Caki2 (cell line): ENCODE data around the gene KDM1B. TPM values are rescaled to one million over a fixed set of nuclear protein-coding genes. Genes with fewer than 3 reads are reported as not detected.
A peak's percentile ranks its signal among the peaks of the same experiment; 100 is the strongest.

Experiments
- DNase-seq: peaks from one replicate; pipeline ENCODE4 v3.0.0-alpha.2; 2015; ENCODE audit warnings: low read depth
- in situ Hi-C: cut with HindIII; loops from 2 replicates; pipeline ENCODE4 v1.10.0; 2016; ENCODE audit warnings: low sequenced_read_pairs, low pct_unique_long_range_greater_than_20kb, mixed read lengths
- total RNA-seq: library from RNA; depleted of rRNA; stranded (reverse); fragments of >200 nt; shearing (Covaris generic); gene quantifications from 2 replicates; pipeline ENCODE4 v1.2.3, GENCODE V29; 2014; ENCODE audit warnings: low replicate concordance

KDM1B gene
- total RNA-seq, 1 experiment from 2014 or later: 11.6 TPM

DNA sequence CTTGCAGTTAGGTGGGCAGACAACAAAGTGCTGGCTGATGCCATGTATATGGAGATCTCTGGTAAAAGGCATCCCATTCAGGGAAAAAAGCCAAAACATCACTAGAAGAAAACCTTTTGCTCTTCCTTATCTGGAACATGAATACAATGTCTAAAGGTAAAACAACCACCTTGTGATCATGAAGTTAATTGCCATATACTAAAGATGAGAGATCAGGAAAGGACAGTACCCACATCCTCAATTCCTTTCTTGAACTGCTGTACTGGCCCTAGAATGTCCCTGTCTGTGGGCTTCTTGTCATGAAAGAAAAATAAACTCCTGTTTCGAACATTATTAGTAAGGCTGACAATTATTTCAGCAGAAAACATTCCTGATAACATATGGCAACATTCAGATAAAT, 89.9 kb downstream of the KDM1B start:
- DNase-seq: no peak

DNA sequence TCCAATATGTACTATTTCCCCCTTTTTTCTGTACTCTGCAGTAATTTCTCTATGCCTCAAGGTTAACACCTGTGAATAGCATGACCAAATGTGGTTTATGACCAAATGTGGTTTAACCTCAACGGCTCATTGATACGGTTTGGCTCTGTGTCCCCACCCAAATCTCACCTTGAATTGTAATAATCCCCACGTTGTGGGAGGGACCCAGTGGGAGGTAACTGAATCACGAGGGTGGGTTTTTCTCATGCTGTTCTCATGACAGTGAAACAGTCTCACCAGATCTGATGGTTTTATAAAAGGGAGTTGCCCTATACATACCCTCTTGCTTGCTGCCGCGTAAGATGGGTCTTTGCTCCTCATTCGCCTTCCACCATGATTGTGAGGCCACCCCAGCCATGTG, 90.4 kb downstream of the KDM1B start:
- in situ Hi-C loops: no loop called here

More for the DNA sequence above, 89.9 kb downstream of the KDM1B start:
- in situ Hi-C loops: no loop called here

DNA sequence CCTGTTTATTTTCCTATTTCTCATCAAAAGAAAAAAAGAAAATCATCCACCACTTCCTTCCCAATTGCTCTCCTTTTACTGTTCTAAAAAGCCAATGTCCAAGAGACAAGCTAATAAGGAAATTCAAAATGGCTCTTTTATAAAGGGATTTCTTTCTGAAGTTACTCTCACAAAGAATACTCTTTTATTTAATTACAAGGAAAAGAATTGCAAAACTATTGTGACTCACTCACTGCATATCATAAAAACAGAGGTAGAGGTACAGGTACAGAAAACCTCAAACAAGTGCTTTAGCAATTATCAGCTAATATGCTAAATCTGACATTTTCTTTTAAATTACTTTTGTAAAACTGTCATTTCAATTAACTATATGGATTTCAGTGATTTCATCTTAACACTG, 91.0 kb downstream of the KDM1B start:
- in situ Hi-C loops: no loop called here

More for the DNA sequence above, 90.4 kb downstream of the KDM1B start:
- no peak for DNase-seq

GRCh38 chr6:18247002-18247401, 91.8 kb downstream of the KDM1B start:
- in situ Hi-C loops: no loop called here
- DNase-seq: no peak

More for the DNA sequence above, 91.0 kb downstream of the KDM1B start:
- no peak for DNase-seq

DNA sequence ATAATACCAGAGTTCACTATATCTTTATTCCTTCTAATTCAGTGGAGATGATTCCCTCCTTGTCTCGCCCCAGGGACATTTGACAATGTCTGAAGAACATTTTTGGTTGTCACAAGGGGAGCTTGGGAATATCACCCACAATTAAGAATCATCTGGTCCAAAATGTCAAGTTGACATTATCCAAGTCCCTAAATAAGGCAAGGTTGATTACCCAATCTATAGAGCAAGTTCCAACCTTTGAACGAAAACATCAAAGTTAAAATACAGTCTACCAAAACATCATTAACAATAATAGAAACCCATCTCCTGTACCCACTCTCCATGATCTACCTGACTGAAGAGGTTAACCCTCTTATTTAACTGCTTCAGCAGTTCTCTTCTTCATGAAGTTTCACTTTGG, 93.5 kb downstream of the KDM1B start:
- in situ Hi-C loops: no loop called here
- DNase-seq: no peak

- DNase-seq: no peak
- in situ Hi-C loops: no loop called here
Observed at GRCh38 chr6:18249271-18249670, 94.0 kb downstream of the KDM1B start.

GRCh38 chr6:18253635-18254034, 98.4 kb downstream of the KDM1B start:
- in situ Hi-C loops: no loop called here
- DNase-seq: no peak

DNA sequence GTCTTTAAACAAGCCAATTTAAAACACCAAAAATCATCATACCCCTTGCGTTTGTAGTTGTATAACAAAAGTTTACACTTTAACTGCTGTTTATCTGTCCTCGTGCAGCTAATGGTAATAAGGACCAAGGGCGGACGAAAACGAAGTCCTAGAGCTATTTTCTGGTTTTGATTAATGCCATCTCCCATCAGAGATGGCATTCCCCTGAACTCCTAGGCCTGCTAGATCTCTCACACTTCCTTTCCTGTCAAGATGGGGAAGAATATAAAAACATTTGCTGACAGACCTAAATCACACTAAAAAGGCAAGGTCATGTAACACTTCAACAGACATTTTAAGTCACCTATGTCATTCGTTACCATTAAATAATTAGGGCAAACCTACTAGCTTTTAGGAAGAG, 99.6 kb downstream of the KDM1B start:
- DNase-seq: no peak
- in situ Hi-C loops: no loop called here

- no peak for DNase-seq
- in situ Hi-C loops: no loop called here
Observed at GRCh38 chr6:18259675-18260447, 104.6 kb downstream of the KDM1B start.

GRCh38 chr6:18260448-18261106, 105.4 kb downstream of the KDM1B start:
- in situ Hi-C loops: no loop called here
- peak; percentile 51 for DNase-seq

DNA sequence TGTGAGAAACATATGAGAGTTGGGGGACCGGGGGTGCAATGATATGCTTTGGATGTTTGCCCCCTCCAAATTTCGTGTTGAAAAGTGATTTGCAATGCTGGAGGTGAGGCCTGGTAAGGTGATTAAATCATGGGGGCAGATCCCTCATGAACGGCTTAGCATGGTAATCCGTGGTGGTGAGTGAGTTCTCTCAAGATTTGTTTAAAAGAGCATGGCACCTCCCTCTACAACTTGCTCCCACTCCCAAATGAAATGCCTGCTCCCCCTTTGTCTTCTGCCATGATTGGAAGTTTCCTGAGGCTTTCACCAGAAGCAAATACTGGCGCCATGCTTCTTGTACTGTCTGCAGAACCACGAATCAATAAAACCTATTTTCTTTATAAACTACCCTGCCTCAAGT, 106.7 kb downstream of the KDM1B start:
- in situ Hi-C loops: no loop called here
- no peak for DNase-seq

DNA sequence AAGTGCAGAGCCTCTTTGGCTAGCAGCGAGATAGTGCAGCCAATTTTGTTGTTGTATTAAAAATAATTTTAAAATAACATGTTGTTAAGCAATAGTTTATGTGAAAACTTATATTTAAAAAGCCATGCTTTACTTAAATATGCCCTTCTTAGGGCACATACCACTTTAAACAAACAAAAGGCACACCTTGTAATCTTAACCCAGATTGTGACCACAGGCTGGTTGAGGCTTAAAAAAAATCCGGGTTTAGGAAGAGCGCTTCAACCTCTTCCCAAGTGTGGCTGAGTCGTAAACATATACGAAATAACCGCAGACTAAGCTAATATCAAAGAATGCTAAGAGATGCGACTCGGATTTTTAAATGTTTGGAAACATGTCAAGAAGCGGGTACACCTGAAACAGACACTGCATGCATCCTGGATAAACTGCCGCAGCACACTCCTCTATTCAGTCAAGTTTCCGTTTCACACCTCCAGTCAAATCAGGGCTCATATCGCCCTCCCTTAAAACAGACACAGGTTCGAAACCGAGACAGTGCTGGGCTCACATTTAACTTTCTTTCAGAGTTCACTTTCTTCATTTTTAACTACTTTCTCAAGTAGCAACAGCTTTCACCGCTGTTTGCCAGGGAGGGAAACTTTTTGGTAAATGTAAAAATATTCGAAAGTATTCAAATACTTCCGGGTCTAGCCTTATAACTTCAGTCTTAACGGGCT, 107.6 kb downstream of the KDM1B start:
- in situ Hi-C loops: no loop called here
- peak; percentile 40 for DNase-seq

DNA sequence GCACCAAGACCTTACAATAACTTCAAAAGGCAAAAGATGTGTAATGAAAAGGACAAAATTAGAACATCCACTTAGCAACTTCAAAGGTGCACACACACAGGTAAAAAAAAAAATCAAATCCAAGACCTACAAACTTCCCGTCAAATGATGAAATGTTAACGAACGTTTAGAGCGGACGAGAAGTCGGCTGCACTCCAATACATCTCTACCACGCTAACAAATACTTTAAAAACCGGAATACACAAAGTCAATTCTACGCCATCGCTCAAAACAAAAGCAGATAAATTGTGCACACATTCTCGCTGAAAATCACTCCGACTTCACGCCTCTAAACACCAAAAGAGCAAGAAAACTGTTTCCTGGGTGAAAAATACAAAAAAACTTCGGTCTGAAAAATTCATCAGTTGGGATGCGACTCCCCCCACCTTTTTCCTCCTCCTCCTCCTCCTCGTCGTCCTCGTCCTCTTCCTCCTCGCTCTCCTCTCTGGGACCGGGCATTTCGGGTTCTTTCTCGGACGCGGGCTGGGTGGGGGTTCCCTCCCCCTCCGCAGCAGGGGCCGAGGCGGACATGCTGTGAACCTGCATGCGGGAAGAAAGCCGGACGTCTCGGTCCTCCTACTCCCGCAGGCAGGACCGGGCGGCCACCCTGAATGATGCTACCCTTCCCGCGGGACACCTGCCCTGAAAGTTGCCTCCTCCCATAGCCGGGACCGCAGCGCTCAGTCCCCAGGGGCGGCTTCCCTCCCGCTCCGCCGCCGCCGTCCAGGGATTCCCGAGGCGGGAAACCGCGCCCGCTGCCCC, 108.4 kb downstream of the KDM1B start:
- in situ Hi-C loops: no loop called here
- peak; percentile 62 for DNase-seq

- in situ Hi-C loops: no loop called here
- peak; percentile 83 for DNase-seq
Observed at GRCh38 chr6:18264219-18264922, 109.1 kb downstream of the KDM1B start, which contains the start of gene DEK. Gene DEK, minus strand, starts transcription at chr6:18264530. Its CDS starts 543 bp downstream, at chr6:18263987.

- in situ Hi-C loops: no loop called here
- no peak for DNase-seq
Observed at GRCh38 chr6:18264923-18265377, 109.7 kb downstream of the KDM1B start.

- DNase-seq: no peak
- in situ Hi-C loops: no loop called here
Observed at GRCh38 chr6:18265787-18266522, 110.7 kb downstream of the KDM1B start.

GRCh38 chr6:18266523-18266912, 111.3 kb downstream of the KDM1B start:
- DNase-seq: no peak
- in situ Hi-C loops: no loop called here
